ENCODE measurements around the gene HLA-A.

Gene HLA-A

DNA sequence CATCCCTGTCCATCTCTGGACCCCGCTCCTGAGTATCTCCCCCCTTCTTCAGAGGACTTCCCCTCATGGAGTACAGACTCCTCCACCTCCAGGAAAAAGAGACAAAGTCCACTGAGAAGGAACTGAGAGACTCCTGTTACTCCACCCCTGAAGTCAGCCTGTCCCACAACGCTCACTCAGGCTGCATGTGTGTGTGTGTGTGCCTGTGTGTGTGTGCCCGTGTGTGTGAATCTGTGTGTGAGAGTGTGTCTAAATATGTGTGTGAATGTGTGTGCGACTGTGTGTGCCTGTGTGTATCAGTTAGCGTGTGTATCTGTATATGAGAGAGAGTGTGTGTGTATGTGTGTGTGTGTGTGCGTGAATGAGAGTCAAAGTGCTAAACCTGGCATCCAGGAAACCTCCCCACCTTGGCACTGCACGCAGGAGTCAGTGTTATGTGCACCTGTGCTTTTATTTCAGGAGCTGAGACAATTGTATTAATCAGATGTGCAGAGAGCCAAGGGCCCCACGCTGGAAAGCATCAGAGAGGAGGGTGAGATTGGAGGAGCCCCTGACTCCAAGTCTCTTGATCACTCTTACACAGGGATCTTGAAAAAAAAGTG, 39.0 kb downstream of the HLA-A start:
- TF ChIP-seq, protein P1, sequence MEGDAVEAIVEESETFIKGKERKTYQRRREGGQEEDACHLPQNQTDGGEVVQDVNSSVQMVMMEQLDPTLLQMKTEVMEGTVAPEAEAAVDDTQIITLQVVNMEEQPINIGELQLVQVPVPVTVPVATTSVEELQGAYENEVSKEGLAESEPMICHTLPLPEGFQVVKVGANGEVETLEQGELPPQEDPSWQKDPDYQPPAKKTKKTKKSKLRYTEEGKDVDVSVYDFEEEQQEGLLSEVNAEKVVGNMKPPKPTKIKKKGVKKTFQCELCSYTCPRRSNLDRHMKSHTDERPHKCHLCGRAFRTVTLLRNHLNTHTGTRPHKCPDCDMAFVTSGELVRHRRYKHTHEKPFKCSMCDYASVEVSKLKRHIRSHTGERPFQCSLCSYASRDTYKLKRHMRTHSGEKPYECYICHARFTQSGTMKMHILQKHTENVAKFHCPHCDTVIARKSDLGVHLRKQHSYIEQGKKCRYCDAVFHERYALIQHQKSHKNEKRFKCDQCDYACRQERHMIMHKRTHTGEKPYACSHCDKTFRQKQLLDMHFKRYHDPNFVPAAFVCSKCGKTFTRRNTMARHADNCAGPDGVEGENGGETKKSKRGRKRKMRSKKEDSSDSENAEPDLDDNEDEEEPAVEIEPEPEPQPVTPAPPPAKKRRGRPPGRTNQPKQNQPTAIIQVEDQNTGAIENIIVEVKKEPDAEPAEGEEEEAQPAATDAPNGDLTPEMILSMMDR (conservative IDR thresholded peaks at IDR 0.05; ENCODE audit: low read depth, low read length): no peak
- Histone ChIP-seq H3K4me3 (IDR thresholded peaks at IDR 0.05; ENCODE audit: insufficient read depth, low read depth, low read length) (no peak overlapping the region), H3K79me2 (ENCODE audit: insufficient read depth, low read depth) (no peaks in the 10 kb centered on the region), H3K9ac (no peak overlapping the region), H4K20me1 (ENCODE audit: insufficient read depth) (no peaks in the 10 kb centered on the region), H3K27me3 (ENCODE audit: insufficient read depth, low read depth) (0 out of 2 replicates have a peak, but pooled peaks cover 6% of the 10 kb centered on the region), H3K36me3 (ENCODE audit: insufficient read depth) (no peaks in the 10 kb centered on the region), H2AFZ (ENCODE audit: low read depth) (no peak overlapping the region), H3K4me1 (ENCODE audit: low read depth, poor library complexity, severe bottlenecking) (peaks cover 1% of the 10 kb centered on the region), H3K4me2 (no peak overlapping the region), H3K27ac (no peak overlapping the region)

DNA sequence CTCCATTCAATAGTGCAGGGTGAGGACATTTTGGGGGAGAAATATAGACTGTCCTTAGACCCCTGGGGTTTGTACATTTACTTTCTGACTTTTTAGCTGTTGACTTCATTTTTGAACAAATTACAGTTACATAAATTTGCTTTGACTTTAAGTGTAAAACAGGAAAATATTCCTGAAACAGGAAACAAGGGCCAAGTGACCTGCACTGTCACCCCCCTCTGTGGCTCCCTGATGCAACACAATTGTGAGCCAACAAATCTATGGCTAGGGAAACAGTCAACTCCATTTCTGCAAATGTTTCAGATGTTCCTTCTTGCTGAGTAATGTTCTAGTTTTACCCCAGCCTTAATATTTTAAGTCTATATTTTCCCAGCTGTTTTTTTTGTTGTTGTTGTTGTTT, 39.8 kb downstream of the HLA-A start:
- Histone ChIP-seq H2AFZ (ENCODE audit: low read depth) (no peak overlapping the region), H3K36me3 (ENCODE audit: insufficient read depth) (no peaks in the 10 kb centered on the region), H3K27me3 (ENCODE audit: insufficient read depth, low read depth) (0 out of 2 replicates have a peak, but pooled peaks cover 6% of the 10 kb centered on the region), H3K27ac (no peak overlapping the region), H3K4me3 (IDR thresholded peaks at IDR 0.05; ENCODE audit: insufficient read depth, low read depth, low read length) (no peak overlapping the region), H3K79me2 (ENCODE audit: insufficient read depth, low read depth) (no peaks in the 10 kb centered on the region), H3K9ac (no peak overlapping the region), H3K4me1 (ENCODE audit: low read depth, poor library complexity, severe bottlenecking) (no peaks in the 10 kb centered on the region), H4K20me1 (ENCODE audit: insufficient read depth) (no peaks in the 10 kb centered on the region), H3K4me2 (no peak overlapping the region)
- TF ChIP-seq, protein P1 (conservative IDR thresholded peaks at IDR 0.05; ENCODE audit: low read depth, low read length): no peak

DNA sequence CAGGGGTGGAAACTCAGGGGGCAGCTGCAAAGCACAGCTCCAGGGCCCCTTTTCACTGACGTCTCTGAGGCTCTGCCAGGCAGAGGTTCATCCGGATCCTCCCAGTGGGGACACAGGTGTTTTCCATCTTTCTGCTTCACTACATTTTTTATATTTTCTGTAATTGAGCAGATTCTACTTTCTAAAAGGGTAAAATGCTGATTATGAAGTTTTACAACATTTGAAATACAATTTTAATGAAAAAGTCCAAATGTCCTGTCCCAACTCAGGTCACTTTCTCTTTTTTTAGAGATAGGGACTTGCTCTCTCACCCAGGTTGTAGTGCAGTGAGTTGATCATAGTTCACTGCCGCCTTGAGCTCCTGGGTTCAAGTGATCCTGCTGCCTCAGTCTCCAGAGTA, 41.9 kb downstream of the HLA-A start:
- Histone ChIP-seq H3K4me3 (IDR thresholded peaks at IDR 0.05; ENCODE audit: insufficient read depth, low read depth, low read length) (no peak overlapping the region), H3K4me2 (no peak overlapping the region), H4K20me1 (ENCODE audit: insufficient read depth) (no peaks in the 10 kb centered on the region), H3K79me2 (ENCODE audit: insufficient read depth, low read depth) (no peaks in the 10 kb centered on the region), H3K27ac (no peak overlapping the region), H2AFZ (ENCODE audit: low read depth) (no peak overlapping the region), H3K27me3 (ENCODE audit: insufficient read depth, low read depth) (no peaks in the 10 kb centered on the region), H3K4me1 (ENCODE audit: low read depth, poor library complexity, severe bottlenecking) (no peaks in the 10 kb centered on the region), H3K36me3 (ENCODE audit: insufficient read depth) (no peaks in the 10 kb centered on the region), H3K9ac (no peak overlapping the region)
- TF ChIP-seq, protein P1 (conservative IDR thresholded peaks at IDR 0.05; ENCODE audit: low read depth, low read length): no peak

DNA sequence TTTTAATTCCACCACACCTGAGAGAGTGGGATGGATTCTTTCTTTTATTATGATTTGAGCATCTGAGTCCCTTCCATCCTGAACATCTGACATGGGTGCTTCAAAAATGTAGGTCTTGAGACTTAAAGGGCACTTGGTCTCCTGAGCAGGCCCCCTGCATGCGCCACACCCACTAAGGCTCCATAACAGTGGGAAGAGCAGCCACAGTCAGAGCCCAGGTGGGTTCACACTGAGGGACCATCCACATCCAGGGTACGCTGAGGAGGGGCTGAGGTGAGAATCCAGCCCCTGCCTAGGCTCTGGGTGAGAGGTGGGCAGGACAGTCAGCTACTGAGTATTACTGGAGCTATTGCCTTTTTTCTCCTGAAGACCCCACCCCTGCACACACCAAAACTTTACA, 42.7 kb downstream of the HLA-A start:
- Histone ChIP-seq H3K4me1 (ENCODE audit: low read depth, poor library complexity, severe bottlenecking) (no peaks in the 10 kb centered on the region), H3K9ac (no peak overlapping the region), H3K79me2 (ENCODE audit: insufficient read depth, low read depth) (no peaks in the 10 kb centered on the region), H3K4me3 (IDR thresholded peaks at IDR 0.05; ENCODE audit: insufficient read depth, low read depth, low read length) (no peak overlapping the region), H3K36me3 (ENCODE audit: insufficient read depth) (no peaks in the 10 kb centered on the region), H3K27ac (no peak overlapping the region), H3K27me3 (ENCODE audit: insufficient read depth, low read depth) (no peaks in the 10 kb centered on the region), H3K4me2 (no peak overlapping the region), H2AFZ (ENCODE audit: low read depth) (no peak overlapping the region), H4K20me1 (ENCODE audit: insufficient read depth) (no peaks in the 10 kb centered on the region)
- TF ChIP-seq, protein P1 (conservative IDR thresholded peaks at IDR 0.05; ENCODE audit: low read depth, low read length): no peak
